ENCODE measurements around the gene SH3RF2.

DNA sequence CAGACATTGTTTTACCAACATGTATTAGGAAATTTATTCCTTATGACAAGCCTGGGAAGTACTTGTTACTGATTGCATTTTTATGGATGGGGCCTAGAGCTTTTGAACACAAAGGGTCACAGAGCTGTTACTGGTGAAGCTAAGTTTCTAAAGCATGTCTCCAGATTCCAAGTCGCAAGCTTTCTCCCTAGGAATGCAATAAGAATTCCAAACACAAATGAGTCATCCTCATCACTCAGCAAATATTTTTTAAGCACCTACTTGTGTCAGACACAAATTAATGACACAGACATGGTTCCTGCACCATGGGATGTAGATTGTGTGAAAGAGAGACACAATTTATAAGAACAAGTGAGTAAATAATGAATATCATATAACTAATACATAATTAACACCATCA is 11.0 kb upstream of the SH3RF2 start:
- TF ChIP-seq, protein P1, sequence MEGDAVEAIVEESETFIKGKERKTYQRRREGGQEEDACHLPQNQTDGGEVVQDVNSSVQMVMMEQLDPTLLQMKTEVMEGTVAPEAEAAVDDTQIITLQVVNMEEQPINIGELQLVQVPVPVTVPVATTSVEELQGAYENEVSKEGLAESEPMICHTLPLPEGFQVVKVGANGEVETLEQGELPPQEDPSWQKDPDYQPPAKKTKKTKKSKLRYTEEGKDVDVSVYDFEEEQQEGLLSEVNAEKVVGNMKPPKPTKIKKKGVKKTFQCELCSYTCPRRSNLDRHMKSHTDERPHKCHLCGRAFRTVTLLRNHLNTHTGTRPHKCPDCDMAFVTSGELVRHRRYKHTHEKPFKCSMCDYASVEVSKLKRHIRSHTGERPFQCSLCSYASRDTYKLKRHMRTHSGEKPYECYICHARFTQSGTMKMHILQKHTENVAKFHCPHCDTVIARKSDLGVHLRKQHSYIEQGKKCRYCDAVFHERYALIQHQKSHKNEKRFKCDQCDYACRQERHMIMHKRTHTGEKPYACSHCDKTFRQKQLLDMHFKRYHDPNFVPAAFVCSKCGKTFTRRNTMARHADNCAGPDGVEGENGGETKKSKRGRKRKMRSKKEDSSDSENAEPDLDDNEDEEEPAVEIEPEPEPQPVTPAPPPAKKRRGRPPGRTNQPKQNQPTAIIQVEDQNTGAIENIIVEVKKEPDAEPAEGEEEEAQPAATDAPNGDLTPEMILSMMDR (IDR thresholded peaks at IDR 0.05; ENCODE audit: low read depth, low read length) = no peak
- no peak for TF ChIP-seq EZH2phosphoT487 (IDR thresholded peaks at IDR 0.05; ENCODE audit: low read depth)
